Measurements from ENCODE around the gene ENDOV.
A peak's percentile ranks its signal among the peaks of the same experiment; 100 is the strongest.

The ENDOV gene

GRCh38 chr17:80474961-80475909 lies 60.3 kb downstream of the ENDOV start:
- DNase-seq (ENCODE audit: low read depth, low spot score) = no peak
- no peak overlapping the region for H3K4me3 ChIP-seq (ENCODE audit: low read length)

- H3K4me3 ChIP-seq (ENCODE audit: low read length) = no peak within 1 kb of the TSS
- DNase-seq (ENCODE audit: low read depth, low spot score) = no peak
Measured at GRCh38 chr17:80475910-80476876, 61.2 kb downstream of the ENDOV start, which contains the start of gene NPTX1. NPTX1 (minus strand) TSS chr17:80476607; CDS start chr17:80476446, 161 bp downstream.

DNA sequence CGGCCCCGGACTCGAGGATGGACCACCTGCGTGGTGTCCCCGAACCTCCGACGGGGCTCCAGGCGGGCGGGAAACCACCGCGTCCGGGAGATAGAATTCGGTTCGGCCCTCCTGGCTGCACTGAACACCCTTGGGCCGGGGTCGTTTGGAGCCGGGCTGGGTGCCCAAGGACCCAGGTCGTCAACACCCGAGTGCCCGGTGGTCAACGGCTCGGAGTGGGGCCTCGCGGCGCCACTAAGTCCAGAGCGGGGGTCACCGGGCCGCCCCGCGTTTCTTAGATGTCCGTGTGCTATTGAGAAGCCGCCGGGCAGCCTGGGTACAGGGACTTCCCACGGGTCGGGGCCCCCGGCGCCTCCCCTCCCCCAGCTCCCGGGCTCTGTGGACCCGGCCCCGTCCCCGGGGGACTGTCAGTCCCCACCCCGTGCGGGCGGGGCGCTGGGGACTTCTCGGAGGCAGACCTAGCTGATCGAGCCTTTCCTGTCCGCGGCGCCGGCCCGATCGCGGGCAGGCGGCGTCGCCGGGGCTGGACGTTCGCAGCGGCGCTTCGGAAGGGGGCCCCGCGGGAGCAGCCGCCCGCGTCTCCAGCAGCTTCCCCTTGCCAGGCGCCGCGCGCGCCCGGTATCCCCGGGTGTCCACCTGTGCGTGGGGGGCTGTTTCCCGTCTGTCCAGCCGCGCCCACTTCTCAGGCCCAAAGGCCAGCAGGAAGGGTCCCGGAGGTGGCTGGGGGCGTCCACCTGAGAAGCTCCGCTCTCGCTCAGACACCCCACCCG lies 62.1 kb downstream of the ENDOV start:
- H3K4me3 ChIP-seq (ENCODE audit: low read length) = no peak overlapping the region
- DNase-seq (ENCODE audit: low read depth, low spot score) = no peak

DNA sequence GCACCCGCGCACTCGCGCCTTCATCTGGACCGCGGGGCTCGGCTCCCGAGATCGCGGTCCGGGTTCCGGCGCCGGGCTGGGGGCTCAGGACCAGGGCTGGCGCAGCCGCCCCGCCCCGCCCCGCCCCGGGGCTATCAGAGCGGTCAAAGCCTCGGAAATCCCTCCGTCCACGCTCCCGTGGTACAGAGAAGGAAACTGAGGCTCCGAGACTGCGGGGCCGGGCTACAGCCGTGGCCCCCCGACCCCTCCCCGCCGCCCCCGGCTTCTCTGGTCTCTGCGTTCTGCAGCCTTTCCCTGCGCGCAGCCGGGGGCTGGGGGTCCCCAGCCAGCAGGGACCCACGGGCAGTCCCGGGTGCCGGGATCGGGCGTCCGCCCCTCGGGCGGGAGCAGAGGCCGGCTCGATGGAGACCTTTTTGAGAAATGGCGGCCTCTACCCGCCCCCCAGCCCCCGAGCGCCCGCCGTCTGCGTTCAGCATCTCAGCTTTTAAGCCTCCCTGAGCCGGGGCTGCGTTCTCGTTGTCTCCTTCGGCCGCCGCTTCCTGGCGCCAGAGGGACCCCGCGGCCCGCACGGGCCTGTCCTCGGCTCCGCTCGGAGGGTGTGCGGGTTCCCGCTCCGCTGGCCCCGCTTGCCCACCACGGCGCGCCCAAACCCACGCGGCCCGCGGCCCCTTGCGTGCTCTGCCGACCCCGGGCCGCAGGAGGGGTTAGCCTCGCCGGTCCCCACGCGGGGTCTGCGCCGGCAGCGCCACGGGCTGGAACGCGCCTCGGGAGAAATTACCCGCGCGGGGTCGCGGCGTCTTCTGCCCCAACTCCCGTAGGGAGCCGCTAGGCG lies 62.9 kb downstream of the ENDOV start:
- no peak overlapping the region for H3K4me3 ChIP-seq (ENCODE audit: low read length)
- no peak for DNase-seq (ENCODE audit: low read depth, low spot score)

DNA sequence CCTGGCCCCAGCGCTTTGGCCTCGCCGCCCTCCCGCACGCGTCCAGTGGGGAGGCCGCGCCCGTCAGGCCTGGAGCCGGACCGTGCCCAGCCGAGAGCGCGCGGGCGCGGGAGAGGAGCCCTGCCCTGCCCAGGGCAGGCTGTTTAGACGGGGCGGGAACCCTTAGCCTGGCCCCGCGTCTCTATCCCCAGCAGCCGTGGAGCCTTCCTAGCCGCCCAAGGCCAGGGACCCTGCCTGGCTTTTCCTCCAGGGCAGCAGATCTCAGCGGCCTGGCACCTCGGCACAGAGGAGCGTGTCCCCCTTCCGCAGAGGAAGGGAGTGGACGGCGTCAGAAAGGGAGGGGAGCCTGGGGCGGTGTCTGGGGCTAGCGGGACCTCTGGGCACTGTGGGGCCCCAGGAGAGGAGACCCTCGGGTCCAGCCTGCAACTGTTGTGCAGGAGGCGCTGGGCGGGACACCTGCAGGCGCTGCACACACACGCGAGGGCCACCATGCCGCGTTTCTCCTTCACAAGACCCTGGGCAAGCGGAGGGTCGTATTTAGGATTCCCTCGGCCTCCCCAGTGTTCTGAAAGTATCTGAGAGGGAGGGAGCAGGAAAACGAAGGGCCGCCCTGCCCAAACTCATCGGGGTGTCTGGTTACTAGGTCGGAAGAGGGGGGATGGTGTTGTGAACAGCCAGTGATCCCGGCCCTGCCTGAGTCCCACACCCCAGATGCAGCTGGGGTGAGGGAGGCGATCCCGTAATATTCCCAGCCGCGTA lies 63.7 kb downstream of the ENDOV start:
- no peak overlapping the region for H3K4me3 ChIP-seq (ENCODE audit: low read length)
- no peak for DNase-seq (ENCODE audit: low read depth, low spot score)

GRCh38 chr17:80479246-80479566 lies 64.2 kb downstream of the ENDOV start:
- no peak for DNase-seq (ENCODE audit: low read depth, low spot score)
- H3K4me3 ChIP-seq (ENCODE audit: low read length) = no peak overlapping the region

GRCh38 chr17:80480248-80480647 lies 65.3 kb downstream of the ENDOV start:
- H3K4me3 ChIP-seq (ENCODE audit: low read length) = no peak overlapping the region
- no peak for DNase-seq (ENCODE audit: low read depth, low spot score)

DNA sequence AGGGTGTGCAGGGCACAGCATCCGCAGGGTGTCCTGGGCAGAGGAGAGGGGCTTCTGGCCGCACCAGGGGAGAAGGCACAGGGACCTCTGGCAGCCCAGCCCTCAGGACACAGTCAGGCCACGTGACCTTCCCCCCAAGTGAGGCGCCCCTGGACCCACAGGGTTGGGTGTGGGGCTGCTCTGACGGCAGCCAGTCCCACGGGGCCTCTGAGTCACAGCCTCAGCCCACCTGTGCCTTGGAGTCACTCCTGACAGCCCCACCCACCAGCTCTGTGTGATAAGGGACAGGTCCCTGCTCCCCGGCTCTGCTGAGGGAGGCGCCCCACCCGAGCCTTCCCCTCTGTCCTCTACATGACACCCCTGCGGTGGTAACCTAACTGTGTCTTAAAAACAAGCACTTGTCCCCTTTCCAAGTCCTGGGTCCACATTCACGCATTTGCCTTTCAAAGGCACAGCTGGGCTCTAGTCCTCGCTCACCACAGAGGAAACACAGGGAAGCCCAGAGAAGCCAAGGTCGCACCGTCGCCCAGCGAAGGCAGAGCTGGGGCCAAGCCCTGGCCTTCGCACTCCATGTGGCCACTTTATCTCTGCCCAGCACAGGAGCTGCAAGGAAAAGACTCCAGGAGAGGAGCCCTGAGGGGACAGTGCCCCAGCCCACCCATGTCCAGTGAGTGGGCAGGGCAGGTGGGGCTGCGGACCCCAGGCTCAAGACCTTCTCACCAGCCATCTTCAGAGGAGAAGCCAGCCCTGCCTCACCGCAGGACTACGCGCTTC lies 66.5 kb downstream of the ENDOV start:
- H3K4me3 ChIP-seq (ENCODE audit: low read length) = no peak overlapping the region
- DNase-seq (ENCODE audit: low read depth, low spot score) = no peak

DNA sequence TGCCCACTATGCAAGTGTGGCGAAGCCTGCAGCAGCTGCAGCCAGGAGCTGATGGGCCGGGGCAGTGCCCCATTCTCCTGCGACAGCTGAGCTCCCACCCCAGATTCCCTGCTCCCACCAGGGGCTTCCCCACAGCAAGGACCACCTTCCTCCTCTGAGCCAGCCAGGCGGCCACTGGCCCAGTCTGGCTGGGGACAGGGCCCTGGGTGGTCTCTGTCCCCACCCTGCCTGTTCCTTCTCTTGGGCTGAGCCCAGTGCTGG lies 67.0 kb downstream of the ENDOV start:
- no peak overlapping the region for H3K4me3 ChIP-seq (ENCODE audit: low read length)
- DNase-seq (ENCODE audit: low read depth, low spot score) = no peak

DNA sequence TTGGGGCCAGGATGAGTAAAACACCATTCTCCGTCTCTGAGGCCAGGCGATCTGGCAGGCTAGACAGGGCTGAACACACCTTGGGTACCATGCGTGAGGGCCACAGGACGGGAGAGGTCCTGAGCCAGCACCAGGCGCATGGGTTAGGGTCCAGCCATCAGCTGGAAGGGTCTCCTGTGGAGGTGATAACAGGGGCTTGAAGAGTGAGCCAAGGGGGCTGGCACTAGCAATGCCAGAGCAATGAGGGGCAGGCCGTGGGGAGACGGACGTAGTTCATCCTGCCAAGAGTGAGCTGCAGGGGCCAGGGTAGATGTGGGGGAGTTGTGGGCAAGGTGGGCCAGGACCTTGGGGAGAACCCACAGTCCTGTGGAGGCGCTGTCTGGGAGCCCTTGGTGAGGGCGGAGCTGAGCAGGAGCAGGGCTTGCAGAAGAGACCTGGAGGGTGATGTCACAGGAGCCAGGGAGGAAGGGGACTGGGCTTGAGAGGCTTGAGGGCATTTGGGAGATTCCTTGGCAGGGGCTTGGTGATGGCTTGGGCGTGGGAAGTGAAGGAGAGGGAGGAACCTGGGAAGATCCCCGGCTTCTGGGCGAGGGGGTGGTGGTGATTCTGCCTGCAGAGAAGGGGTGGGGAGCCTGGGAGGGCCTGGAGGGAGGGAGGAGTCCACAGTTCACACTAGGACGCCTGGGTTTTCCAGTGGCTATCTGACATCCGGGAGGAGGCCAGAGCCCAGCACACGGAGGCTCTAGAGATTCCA lies 67.8 kb downstream of the ENDOV start:
- no peak for DNase-seq (ENCODE audit: low read depth, low spot score)

GRCh38 chr17:80485846-80486245 lies 70.9 kb downstream of the ENDOV start:
- DNase-seq (ENCODE audit: low read depth, low spot score) = peak; percentile 51
- H3K4me3 ChIP-seq (ENCODE audit: low read length) = no peak overlapping the region

More for the DNA sequence above, 67.8 kb downstream of the ENDOV start:
- H3K4me3 ChIP-seq (ENCODE audit: low read length) = no peak overlapping the region

DNA sequence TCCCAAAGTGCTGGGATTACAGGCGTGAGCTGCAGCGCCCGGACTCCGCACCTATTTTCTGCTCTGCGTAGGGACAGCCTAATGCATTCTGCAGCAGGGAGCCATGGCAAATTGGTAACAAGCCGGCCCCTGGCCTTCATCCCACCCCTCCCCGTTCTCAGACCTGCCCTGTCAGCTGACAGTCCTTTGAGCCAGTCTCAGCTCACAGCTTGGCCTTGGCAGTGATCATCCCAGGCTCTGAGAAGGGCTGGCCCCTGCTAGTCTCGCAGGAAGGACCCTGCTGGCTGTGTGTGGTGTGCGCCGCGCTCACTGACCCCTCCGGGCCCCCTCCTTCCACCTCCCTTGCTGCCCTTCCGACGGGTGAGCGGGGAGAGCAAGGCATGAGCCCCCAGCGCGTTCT lies 71.7 kb downstream of the ENDOV start:
- no peak overlapping the region for H3K4me3 ChIP-seq (ENCODE audit: low read length)
- DNase-seq (ENCODE audit: low read depth, low spot score) = no peak

DNA sequence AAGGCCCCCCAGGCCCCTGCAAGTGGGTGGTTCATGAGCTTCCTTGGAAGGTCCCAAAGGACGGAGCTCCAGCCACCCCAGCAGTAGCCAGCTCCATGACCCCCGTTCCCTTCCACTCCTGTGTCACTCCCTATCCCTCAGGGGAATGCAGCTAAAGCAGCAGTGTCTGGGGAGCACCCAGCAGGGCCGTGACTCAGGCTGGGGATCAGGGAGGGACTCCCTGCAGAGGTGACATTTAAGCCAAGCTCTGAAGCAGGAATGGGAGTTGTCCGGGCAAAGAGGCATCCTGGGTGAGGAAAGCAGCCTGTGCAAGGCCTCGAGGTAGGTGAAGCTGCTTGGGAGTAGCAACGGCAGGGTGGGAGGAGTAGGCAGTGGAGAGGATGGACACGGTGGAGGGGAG lies 72.5 kb downstream of the ENDOV start:
- DNase-seq (ENCODE audit: low read depth, low spot score) = no peak
- H3K4me3 ChIP-seq (ENCODE audit: low read length) = no peak overlapping the region
